SU-DHL-6 (cell line): ENCODE data around the gene TBX5.

ENCODE experiments used
- EZH2phosphoT487 ChIP-seq: fragments of 200-600 bp; sonication (generic), shearing (Covaris generic); conservative IDR thresholded peaks from 2 replicates; pipeline ENCODE4 v1.6.1; 2018; ENCODE audit warnings: mild to moderate bottlenecking, antibody characterized with exemption, low read length, moderate library complexity, mixed read lengths
- TF ChIP-seq, protein P1 (sequence below): fragments of 200-600 bp; sonication (generic); IDR thresholded peaks from one replicate; pipeline ENCODE4 v1.5.1; 2017; ENCODE audit warnings: antibody characterized with exemption, mild to moderate bottlenecking, low read length, moderate library complexity; ENCODE audit not compliant: insufficient read depth, poor library complexity, severe bottlenecking

DNA sequence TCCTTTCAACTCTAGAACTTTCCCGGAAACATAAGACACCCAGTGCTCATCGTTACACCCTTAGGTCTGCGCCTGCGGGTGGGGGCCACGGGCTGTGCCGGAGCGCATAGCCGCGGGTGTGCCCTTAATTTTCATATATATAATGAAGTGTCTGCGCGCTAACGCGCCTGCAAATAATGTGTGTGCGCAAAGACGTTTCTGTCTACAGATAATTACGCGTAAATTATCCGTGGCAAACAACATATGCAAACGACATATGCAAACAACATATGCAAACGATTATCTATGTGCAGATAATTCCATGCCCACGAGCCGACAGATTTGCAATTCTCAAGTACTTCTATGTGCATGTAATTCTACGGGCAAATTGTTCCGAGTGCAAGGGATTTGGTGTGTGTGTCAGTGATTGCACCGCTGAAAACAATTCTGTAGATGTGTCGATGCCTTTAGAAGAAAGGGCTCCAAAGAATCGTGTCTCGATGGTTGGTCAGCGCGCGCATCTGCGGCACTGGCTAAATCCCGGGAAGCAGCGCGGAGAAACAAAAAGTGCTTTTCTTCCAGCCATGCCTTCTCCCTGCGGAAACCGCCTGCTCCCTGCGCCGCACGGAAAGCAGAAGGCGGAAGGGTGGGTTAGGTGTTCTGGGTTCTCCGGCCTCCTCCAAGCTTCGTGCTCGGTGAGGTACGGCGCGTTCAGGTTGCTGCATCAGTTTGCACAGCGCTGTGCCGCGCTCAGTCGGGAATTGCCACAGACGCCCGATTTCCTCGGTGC lies 34.5 kb upstream of the TBX5 start:
- TF ChIP-seq, protein P1, sequence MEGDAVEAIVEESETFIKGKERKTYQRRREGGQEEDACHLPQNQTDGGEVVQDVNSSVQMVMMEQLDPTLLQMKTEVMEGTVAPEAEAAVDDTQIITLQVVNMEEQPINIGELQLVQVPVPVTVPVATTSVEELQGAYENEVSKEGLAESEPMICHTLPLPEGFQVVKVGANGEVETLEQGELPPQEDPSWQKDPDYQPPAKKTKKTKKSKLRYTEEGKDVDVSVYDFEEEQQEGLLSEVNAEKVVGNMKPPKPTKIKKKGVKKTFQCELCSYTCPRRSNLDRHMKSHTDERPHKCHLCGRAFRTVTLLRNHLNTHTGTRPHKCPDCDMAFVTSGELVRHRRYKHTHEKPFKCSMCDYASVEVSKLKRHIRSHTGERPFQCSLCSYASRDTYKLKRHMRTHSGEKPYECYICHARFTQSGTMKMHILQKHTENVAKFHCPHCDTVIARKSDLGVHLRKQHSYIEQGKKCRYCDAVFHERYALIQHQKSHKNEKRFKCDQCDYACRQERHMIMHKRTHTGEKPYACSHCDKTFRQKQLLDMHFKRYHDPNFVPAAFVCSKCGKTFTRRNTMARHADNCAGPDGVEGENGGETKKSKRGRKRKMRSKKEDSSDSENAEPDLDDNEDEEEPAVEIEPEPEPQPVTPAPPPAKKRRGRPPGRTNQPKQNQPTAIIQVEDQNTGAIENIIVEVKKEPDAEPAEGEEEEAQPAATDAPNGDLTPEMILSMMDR: no peak
- no peak for TF ChIP-seq EZH2phosphoT487
